GM12892 (cell line): ENCODE measurements around the gene AUH.
A peak's percentile ranks its signal among the peaks of the same experiment; 100 is the strongest.

Source experiments
- DNase-seq: peaks from one replicate; pipeline ENCODE4 v3.0.0; 2011; ENCODE audit not compliant: insufficient read length
- FAIRE-seq: peaks from 2 replicates; lab custom pipeline; 2011; peaks lifted over from hg19 to GRCh38; lab: Jason Lieb, UNC
- POLR2A ChIP-seq: IDR thresholded peaks from 2 replicates; pipeline ENCODE4 v1.6.1; 2011; ENCODE audit warnings: low read depth, low read length, control low read depth
- POLR2AphosphoS5 ChIP-seq: IDR thresholded peaks from 2 replicates; pipeline ENCODE4 v1.6.1; 2011; ENCODE audit warnings: low read depth, low read length, control low read depth
- TAF1 ChIP-seq: IDR thresholded peaks from 2 replicates; pipeline ENCODE4 v1.6.1; 2011; ENCODE audit warnings: low read depth, mild to moderate bottlenecking, control low read depth, low read length, borderline replicate concordance

AUH gene

DNA sequence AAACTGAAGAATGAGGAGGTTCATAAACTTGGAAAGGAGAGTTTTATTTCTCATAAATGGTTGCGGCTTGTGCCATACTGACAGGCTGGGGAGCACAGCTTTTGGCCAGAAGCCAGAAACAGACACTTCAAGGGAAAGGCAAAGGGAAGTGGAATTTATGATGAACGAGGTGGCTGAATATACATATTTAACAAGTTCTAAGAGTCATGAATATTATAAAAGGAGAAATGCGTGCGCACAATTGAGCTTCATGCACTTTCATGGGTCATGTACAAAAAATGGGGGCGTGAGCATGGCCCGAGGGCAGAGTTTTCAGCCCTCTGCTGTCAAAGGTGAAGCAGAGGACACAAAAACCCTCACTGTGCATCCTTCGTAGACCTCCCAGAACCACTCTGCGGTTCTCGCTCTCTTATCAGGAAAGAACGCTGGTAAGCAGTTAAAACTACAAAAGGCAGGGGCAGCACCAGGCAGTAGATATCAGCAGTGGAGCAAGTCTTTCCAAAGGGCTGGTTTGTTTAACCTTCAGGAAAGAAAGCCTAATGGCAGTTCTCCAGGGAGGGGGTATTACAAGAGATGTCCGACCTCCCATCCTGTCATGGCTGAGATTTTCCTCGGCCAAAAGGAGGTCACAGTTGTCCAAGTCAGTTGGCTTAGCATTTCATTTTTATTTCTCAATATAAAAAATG, 29.0 kb downstream of the AUH start:
- TF ChIP-seq POLR2A (no peak), TAF1 (no peak), POLR2AphosphoS5 (no peak)
- FAIRE-seq, result no peak

DNA sequence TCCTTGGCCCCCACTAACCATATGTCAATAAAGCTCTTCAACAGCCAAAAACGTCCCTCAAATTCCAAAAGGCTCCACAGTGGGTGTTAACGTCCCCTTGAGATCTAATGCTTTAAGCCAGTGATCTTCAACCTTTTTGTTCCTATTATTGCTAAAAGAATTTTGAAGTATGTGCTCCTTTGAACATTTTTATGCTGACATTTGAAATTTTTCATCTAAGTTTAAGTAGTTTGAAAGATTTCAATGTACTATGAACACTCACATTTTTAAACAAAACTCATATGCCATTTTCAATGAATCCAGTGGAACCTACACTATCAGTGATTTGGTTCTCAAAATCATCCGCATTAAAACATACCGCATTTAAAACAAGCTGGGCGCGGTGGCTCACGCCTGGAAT, 29.9 kb downstream of the AUH start:
- no peak for DNase-seq
- TF ChIP-seq TAF1 (no peak), POLR2AphosphoS5 (no peak), POLR2A (no peak)
- no peak for FAIRE-seq

More for the DNA sequence above, 29.0 kb downstream of the AUH start:
- DNase-seq, result no peak

DNA sequence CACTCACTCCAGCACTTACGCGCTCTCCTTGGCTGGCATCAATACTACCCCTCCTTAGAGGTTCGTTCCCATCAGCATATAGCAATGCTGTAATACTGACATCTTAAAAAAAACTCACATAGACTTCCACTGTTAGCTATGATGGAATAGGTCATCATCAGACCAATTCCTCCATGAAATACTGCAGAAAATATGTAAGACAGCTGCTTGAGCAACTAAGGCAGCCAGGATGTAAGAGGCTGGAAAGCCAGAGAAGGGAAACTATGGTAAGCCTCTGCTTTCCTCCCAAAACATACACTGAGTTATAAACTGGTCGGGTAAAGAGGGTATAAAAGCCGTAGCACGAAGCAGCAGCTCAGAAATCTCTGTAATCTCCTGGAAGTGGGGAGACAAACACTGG, 33.5 kb downstream of the AUH start:
- FAIRE-seq (no peak), DNase-seq (no peak)
- TF ChIP-seq POLR2AphosphoS5, result no peak
- TF ChIP-seq POLR2A, result no peak
- no peak for TF ChIP-seq TAF1

DNA sequence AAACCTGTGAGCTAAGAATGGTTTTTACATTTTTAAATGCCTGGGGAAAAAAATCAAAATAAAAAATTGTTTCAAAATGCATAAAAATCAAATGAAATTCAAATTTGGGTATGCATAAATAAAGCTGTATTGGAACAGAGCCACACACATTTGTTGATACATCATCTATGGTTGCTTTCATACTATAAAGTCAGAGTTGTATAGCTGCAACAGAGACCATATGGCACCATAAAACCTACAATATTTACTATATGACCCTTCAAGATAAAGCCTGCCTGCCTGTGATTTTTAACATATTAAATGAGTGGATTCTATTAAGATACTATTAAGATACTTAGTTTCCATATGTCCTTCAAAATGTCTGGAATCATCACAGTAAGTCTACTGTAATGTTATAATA, 40.0 kb downstream of the AUH start:
- FAIRE-seq (no peak), DNase-seq (no peak)
- TF ChIP-seq TAF1 (no peak), POLR2AphosphoS5 (no peak), POLR2A (no peak)

DNA sequence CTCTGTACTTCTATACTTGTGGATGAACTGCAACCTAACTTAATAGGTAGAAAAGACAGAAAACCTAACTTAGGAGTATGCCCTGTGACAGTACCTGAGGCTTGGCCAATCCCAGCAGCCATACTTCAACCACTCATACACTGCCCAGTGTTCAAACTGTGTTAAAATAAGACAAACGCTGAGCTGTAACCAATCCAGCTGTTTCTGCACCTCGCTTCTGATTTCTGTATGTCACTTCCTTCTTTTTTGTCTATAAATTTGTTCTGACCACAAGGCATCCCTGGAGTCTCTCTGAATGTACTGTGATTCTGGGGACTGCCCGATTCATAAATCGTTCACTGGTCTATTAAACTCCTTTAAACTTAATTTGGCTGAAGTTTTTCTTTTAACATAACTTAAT, 41.4 kb downstream of the AUH start:
- TF ChIP-seq POLR2AphosphoS5 (no peak), POLR2A (no peak), TAF1 (no peak)
- no peak for FAIRE-seq
- no peak for DNase-seq

DNA sequence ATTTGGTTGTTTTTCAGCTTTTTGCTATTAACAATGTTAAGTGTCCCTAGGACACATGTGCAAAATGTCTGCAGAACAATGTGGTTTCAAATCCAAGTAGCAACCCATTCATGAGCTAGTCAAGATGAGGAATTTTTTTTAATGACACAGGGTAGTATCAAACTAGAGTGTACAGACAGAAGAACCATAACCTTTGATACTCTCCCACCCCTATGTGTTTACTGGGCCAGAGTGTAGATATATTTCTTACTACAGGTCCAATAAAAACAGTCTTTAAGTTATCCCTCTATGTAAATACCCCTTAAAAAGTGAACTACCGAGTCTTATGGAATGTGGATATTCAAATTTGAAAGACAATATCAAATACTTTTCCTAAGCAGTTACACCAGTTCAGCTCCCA, 45.6 kb downstream of the AUH start:
- DNase-seq, result no peak
- FAIRE-seq, result no peak
- no peak for TF ChIP-seq POLR2AphosphoS5
- no peak for TF ChIP-seq TAF1
- no peak for TF ChIP-seq POLR2A

DNA sequence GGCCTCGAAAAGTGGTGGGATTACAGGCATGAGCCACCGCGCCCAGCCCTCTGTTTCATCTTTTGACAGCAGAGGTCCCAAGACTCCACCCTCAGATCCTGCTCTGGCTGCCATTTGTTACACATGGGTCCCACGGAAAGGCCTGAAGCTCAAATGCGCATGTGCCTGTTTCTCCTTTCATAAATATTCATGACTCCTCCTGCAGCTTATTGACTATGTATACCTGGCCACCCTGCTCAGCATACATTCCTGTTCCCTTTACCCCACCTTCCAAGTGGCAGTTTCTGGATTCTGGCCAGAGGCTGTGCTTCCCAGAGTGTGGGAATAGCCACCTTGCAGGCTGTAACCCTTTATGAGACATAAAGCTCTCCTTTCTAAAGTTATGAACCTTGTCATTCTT, 46.5 kb downstream of the AUH start:
- TF ChIP-seq POLR2A (no peak), TAF1 (no peak), POLR2AphosphoS5 (no peak)
- DNase-seq, result no peak
- no peak for FAIRE-seq

DNA sequence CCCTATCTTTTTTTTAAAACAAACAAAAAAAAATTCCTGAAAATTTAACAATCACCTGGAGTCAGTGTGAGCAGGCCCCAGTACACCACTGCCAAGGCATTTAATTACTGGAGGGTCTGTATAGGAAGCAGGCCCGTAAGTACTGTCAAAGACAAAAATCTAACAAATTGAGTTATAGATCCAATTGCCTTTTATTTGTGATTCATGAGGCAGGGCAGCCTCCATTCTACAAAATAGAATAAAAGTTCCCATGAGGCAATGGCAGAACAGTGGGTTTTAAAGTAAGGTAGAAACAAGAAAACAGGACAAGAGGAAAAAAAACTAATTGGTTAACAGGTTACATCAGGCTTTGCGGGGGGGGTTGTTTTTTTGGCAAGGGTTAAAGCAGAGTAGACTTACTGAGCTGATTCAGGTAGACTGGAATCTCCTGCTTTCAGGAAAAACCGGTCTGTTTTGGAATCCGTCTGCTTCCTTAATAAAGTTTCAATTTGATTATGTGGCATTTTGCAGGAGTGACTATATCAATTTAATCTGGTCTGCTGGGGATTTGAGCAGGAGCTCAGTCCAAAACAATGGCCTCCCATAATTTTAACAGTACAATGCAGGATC, 48.9 kb downstream of the AUH start:
- DNase-seq (no peak), FAIRE-seq (no peak)
- no peak for TF ChIP-seq POLR2A
- TF ChIP-seq TAF1, result no peak
- TF ChIP-seq POLR2AphosphoS5, result no peak

DNA sequence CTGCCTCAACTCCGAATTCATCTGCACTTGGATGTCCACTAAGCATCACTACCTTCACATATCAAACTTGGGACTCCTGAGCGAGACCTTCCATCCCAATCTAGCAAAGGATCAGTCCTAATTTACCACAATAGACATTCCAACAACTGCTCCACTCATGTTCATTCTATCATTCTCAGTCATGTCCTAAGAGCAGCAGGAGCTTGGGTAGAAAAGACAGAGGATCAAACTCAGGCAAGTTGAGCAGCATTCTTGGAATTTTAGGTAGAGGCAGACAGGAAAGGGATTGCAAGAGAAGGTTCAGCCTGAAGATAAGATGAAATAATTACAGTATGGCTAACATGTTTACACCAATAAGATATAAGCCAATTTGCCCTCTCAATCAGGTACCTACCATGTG, 51.7 kb downstream of the AUH start:
- DNase-seq, result no peak
- no peak for TF ChIP-seq POLR2AphosphoS5
- no peak for TF ChIP-seq POLR2A
- TF ChIP-seq TAF1, result no peak
- FAIRE-seq, result no peak

DNA sequence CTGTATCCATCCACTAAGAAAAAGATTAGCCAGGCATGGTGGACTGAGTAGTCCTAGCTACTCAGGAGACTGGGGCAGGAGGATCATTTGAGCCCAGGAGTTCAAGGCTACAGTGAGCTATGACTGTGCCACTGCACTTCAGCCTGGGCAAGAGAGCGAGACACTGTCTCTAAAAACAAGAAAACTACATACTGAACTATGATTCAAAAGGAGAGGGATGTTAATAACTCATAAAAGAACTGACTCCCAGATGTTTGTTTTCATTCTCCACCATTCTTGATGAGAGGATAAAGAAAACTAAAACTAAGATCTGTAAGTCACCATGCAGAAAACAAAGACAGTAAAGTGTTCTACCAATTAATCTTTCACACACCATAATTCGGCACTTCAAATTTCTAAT, 53.5 kb downstream of the AUH start:
- FAIRE-seq (peak; percentile 46), DNase-seq (no peak)
- TF ChIP-seq POLR2A, result no peak
- no peak for TF ChIP-seq POLR2AphosphoS5
- no peak for TF ChIP-seq TAF1

DNA sequence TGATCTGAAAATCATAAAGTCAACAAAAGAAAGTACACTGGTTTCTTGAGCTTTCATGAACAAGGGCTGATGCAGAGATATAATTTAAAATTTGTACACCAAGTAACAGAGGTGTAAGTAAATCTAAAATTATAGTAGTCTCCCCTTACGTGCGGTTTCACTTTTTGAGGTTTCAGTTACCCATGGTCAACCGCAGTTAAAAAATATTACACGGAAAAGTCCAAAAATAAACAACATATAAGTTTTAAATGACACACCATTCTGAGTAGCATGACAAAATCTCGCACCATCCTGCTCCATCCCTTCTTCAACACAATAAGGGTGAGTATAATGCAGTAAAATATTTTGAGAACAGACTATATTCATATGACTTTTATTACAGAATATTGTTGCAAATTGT, 54.4 kb downstream of the AUH start:
- FAIRE-seq (no peak), DNase-seq (no peak)
- TF ChIP-seq TAF1, result no peak
- TF ChIP-seq POLR2AphosphoS5, result no peak
- no peak for TF ChIP-seq POLR2A

DNA sequence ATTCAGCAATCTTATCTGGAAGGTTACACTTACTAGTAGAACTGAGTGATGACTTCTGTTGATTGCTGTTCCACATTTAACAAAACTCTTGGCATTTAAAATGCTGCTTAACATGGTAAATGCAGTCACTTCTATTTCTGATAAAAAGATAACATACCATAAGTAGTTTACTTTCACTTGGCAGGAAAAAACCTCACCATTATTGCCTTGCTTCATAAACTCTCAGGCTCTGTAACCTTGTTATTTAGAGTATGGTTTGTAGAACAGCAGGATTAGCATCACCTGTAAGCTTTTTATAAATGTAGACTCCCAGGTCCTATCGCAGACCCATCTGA, 55.5 kb downstream of the AUH start:
- DNase-seq, result no peak
- TF ChIP-seq POLR2AphosphoS5 (no peak), TAF1 (no peak), POLR2A (no peak)
- FAIRE-seq, result no peak
